ENCODE measurements around the gene TMEM43. TPM values are rescaled to one million over a fixed set of nuclear protein-coding genes. Genes with fewer than 3 reads are reported as not detected.
A peak's percentile ranks its signal among the peaks of the same experiment; 100 is the strongest.
"Not testable (repeated sequence)": the region's sequence is repeated elsewhere in the genome, so short reads cannot be mapped to it uniquely, and the experiment has no call there.

The TMEM43 gene
- total RNA-seq, 1 experiment from 2014 or later, result 36.7 TPM

GRCh38 chr3:14091959-14092358, 32.9 kb upstream of the TMEM43 start:
- Mint-ChIP-seq H3K27ac (peak overlapping the region in 1 of 3 experiments; percentile 20; a peak in 1 of 7 replicates), H3K9me3 (peaks cover 18 to 27% of the 10 kb centered on the region in 2 experiments), H3K36me3 (ENCODE audit: insufficient read depth in 1 of 3, low read depth in 3 of 3) (peaks cover 0 to 20% (median 1%) of the 10 kb centered on the region in 3 experiments; a peak in 4 of 7 replicates)
- H4K8ac ChIP-seq (replicated peaks; ENCODE audit: insufficient read length, low read depth, low read length); H4K91ac ChIP-seq (ENCODE audit: insufficient read length, low read depth, low read length); H4K20me1 ChIP-seq (ENCODE audit: control insufficient read depth, insufficient read depth, insufficient read length); H3K79me1 ChIP-seq (ENCODE audit: insufficient read depth, low read depth, low read length, poor library complexity, severe bottlenecking); H3K4ac ChIP-seq (ENCODE audit: low read depth, low read length); H2BK5ac ChIP-seq (ENCODE audit: insufficient read length, low read length); H3K4me1 Mint-ChIP-seq; H2BK120ac ChIP-seq (ENCODE audit: low read depth, low read length, poor library complexity, severe bottlenecking); H3T11ph ChIP-seq (ENCODE audit: low read length); H2BK12ac ChIP-seq (ENCODE audit: insufficient read length, low read depth, low read length); H3K23me2 ChIP-seq (ENCODE audit: insufficient read length, low read depth, low read length, poor library complexity, severe bottlenecking); DNase-seq; H4K5ac ChIP-seq (ENCODE audit: insufficient read length, low read depth, low read length); H3K27me3 Mint-ChIP-seq (ENCODE audit: low read depth); H3K4me3 Mint-ChIP-seq; H3K23ac ChIP-seq (ENCODE audit: insufficient read length, low read depth, low read length); H3K56ac ChIP-seq (ENCODE audit: insufficient read length, low read depth, low read length); H2AK5ac ChIP-seq (ENCODE audit: insufficient read length, low read length); H3K27ac ChIP-seq (ENCODE audit: insufficient read length, low read depth, low read length); H3K4me2 ChIP-seq (ENCODE audit: insufficient read depth, insufficient read length, low read length); H3K79me2 ChIP-seq (ENCODE audit: insufficient read depth, low read length); H2AFZ ChIP-seq (ENCODE audit: low read length); H3K14ac ChIP-seq (ENCODE audit: insufficient read depth, low read length); H3K9ac ChIP-seq (ENCODE audit: extremely low read depth, insufficient read length, low read length); H3K4me1 ChIP-seq (ENCODE audit: insufficient read depth, low read length); H3K9me3 ChIP-seq (ENCODE audit: control insufficient read depth, low read depth, low read length); H3K27me3 ChIP-seq (ENCODE audit: insufficient read depth, low read length); H2BK20ac ChIP-seq (ENCODE audit: low read depth, low read length, poor library complexity, severe bottlenecking); H3K18ac ChIP-seq (ENCODE audit: insufficient read length, low read depth, low read length); H2BK15ac ChIP-seq (ENCODE audit: low read depth, low read length): not testable (repeated sequence)
- no CpG with 5 or more reads among the region's 5 CpGs for WGBS (ENCODE audit: extremely low coverage, insufficient read length, low lambda C conversion rate)
